NCI-H2196 (cell line): Measurements from ENCODE around the gene PGLYRP2.
"Not testable (repeated sequence)": the region's sequence is repeated elsewhere in the genome, so short reads cannot be mapped to it uniquely, and the experiment has no call there.

Source experiments
- DNase-seq: peaks from one replicate; lab custom pipeline; 2025; ENCODE audit not compliant: unreplicated experiment; lab: John Stamatoyannopoulos, UW

The PGLYRP2 gene

DNA sequence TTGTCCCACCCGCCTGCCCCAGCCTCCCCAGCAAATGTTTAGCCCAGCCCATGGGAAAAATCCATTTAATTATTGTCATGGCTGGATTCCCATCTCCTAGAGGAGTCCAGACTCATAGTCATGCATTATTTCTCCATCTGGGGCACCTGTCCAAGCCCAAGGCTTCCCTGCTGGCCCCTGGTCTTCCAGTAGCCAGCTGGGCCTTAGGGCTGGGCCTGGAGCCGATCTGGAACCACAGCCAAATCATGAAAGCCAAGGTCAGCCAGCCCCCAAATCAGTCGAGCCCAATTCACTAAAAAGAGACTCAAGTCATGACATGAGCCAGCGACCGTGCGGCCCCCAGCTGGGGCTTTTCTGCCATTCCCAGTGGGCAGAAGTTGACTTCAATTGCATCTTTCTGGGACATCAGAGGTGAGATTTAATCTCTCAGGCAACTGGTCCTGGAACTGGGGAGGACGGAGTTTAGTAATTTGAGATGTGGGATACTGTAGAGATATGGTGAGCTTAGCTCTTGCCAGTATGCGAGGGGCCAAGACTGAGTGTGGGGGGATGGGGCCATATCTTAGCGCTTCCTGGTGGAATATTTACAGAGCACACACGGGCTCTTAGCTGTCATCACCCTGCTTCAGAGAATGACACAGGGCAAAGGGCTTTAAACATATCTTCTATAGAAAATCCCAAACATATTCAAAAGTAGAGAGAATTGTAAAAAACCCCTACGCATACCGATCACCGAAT, 9.4 kb upstream of the PGLYRP2 start:
- DNase-seq: no peak

DNA sequence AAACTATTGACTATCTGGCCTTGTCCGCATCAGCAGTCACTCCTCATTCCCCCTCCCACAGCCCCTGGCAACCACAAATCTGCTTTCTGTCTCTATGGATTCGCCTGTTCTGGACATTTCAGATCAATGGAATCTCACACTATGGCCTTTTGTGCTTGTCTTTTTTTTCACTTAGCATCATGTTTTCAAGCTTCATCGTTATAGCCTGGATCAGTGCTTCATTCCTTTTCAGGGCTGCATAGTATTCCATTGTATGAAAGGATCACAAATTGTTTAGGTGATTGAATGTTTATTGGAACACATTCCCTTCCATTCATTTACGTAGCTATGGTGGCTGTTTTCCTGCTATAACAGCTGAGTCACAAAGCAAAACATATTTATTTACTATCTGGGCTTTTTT, 7.7 kb upstream of the PGLYRP2 start:
- no peak for DNase-seq

DNA sequence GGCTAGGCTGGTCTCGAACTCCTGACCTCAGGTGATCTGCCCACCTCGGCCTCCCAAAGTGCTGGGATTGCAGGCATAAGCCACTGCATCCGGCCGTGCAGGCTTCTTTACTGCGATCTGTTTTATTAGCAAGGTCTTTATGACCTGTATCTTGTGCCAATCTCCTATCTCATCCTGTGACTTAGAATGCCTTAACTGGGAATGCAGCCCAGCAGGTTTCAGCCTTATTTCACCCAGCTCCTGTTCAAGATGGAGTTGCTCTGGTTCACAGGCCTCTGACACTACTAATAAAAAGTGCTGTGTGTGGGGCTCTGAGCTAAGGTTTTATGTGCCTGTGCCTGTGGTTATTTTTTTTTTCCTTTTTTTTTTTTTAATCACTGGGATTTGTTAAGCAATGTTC, 6.5 kb upstream of the PGLYRP2 start:
- DNase-seq: not testable (repeated sequence)

DNA sequence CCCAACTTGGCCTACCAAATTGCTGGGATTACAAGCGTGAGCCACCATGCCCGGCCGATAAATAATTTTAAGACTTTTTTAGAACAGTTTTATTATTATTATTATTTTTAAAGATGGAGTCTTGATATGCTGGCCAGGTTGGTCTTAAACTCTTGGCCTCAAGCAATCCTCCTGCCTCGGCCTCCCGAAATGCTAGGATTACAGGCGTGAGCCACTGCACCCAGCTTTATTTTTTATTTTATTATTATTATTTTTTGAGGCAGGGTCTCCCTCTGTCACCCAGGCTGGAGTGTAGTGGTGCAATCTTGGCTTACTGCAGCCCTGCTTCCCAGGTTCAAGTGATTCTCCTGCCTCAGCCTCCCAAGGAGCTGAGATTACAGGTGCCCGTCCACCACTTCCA, 1.7 kb upstream of the PGLYRP2 start:
- DNase-seq: not testable (repeated sequence)

DNA sequence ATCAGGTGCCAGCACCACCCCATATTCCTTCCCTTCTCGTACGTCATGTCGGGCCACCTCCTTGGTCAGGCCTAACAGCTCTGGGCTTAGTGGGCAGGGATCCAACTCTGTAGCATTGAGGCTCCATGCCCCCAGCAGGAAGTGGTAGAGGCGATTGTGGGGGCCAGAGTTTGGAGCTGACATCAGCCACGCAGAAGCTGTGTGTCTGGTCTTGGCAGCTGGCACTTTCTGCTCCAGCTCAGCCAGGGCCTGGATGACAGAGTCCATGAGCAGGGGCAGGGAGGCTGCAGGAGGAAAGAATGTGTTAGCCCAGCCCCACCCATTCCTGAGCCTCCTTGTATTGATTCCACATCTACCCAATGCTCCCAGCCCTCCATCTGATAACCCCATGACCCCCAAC, 3.0 kb downstream of the PGLYRP2 start:
- DNase-seq: no peak

DNA sequence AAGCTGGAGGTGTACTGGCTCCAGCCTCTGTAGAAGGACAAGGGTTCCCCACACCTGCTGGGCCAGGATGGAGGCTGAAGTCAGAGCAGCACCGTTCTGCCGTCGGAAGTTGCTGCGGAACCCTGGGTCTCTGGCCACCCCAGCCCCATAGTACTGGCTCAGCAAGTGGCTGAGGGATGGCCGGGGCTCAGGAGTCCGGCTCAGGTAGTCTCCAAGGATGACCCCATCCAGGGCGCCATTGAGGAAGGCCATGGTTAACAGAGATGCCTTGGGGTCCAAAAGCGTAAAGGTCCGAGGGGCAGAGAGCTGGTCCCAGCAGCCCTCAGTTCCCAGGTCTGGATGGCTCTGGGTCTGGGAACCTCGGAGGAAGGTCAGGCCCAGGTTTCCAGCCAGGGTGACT, 3.7 kb downstream of the PGLYRP2 start:
- DNase-seq: no peak

DNA sequence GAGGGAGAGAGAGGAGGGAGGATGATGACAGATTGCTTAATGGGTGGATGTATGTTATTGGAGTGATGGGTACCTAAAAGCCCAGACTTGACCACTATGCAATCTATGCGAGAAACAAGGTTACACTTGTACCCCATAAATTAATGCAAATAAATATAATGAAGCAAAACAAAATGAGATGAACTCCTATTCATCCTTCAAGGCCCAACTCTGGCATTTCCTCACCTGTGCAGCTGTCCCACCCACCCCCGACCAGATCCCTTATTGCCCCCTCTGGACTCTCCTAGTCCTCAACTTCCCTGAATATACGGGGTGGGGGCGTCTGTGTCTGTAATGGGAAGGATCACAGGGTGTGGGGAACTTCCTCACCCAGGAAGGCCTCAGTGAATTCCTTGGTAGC, 4.1 kb downstream of the PGLYRP2 start:
- DNase-seq: no peak

DNA sequence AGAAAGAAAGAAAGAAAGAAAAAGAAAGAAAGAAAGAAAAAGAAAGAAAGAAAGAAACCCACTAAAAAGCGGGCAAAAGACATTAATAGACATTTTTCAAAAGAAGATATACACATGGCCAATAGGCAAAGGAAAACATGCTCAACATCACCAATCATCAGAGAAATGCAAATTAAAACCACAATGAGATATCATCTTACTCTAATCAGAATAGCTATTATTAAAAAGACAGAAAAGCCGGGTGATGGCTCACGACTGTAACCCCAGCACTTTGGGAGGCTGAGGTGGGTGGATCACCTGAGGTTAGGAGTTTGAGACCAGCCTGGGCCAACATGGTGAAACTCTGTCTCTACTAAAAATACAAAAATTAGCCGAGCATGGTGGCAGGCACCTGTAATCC, 5.5 kb downstream of the PGLYRP2 start:
- DNase-seq: not testable (repeated sequence)

DNA sequence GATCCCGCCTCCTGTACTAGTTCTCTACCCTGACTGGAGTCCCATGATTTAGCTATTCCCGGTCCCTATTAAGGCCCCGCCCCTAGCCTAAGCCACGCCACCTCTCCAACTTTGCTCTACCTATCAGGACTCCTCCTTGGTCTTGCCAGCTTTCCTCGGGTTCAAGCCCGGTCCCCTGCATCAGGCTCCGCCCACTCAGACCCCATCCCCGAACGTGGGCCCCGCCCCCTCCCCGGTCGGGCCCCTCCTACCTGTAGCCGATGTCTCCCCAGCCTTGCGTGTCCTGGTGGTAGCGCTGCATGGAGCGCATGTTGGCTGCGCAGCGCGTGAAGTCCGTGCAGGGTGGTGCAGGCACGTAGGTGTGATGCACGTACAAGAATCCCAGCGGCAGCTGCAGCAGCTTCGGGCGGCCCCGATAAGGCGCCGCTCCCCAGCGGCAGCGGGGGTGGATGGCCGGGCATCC, 7.6 kb downstream of the PGLYRP2 start:
- no peak for DNase-seq

DNA sequence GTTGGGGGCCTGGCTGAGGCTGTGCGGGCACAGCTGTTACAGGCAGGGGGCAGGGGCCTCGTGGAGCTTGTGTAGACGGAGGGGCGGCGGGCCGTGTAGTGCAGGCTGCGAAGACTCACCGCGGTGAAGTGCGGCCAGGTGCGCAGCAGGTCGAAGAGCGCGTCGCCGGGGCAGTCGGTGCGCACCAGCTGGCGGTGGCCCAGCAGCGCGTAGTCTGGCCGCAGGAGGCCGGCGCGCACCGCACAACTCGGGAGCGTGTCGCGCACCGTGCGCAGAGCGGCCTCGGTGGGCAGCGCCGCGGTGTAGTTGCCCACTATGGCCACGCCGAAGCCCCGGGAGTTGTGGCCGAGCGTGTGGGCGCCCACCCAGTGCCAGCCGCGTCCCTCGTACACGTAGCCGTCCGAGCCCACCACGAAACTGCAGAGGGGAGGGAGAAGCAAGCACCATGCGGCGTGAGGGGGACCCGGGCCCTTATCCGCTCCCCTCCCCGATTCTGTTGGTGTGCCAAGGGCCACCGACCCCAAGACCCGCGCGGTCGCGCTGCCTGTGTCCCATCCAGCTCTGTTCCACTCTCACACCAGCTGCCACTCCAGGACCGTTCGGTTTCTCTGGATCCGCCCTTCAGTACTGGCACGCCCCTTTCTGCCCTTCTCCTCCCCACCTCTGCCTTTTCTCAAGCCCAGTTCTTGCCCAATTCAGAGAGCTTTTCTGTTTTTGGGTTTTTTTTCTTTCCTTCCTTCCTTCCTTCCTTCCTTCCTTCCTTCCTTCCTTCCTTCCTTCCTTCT, 9.6 kb downstream of the PGLYRP2 start:
- no peak for DNase-seq

DNA sequence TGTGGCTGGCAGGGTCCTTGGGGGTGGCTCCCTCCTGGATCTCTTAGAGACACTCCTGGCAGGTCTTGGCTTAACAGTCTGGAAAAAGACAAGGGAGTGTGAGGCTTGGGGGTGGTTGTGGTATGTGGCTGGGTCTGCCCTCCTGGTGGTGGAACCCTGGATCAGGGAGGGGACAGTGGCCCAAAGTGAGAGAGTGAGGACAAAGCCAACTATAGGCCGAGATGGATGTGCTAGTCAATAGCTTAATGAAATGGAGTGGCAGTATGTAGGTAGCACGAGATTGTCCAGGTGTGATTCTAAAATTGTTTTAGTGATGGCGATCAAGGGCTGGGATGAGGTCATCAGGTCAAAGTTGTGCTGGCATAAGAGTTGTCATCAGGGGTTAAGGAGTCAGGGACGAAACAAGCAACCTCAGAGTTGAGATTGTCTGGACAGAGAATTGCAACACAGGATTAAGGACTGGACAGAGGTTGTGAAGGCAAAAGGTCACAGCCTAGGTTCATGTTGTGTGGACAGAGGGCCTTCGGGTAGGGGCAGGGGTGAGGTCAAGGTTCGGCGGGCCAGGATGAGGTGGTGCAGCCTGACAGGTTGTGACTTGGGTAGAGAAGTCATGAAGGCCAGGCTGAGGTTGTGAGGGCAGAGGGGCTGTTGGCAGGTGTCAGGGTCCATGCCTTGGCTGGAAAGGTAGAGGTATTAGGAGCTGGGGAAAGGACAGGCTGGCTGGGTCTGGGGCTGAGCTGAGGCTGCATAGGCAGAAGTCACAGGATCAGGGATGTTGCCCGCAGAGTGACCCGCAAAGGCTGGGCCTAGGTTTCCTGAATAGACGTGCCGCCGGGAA, 10.4 kb downstream of the PGLYRP2 start:
- no peak for DNase-seq

DNA sequence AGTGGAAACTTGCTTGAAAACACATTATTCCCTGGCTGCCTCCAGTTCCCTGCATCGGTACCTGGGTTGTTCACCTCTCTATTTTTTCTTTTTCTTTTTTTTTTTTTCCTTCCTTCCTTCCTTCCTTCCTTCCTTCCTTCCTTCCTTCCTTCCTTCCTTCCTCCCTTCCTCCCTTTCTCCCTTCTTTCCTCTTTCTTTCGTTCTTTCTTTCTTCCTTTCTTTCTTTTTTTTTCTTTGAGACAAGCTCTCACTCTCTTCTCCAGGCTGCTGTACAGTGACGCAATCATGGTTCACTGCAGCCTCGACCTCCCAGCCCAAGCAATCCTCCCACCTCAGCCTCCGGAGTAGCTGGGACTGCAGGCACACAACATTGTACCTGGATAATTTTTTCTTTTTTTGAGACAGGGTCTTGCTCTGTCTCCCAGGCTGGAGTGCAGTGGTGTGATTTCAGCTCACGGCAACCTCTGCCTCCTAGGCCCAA, 11.5 kb downstream of the PGLYRP2 start:
- DNase-seq: no peak

DNA sequence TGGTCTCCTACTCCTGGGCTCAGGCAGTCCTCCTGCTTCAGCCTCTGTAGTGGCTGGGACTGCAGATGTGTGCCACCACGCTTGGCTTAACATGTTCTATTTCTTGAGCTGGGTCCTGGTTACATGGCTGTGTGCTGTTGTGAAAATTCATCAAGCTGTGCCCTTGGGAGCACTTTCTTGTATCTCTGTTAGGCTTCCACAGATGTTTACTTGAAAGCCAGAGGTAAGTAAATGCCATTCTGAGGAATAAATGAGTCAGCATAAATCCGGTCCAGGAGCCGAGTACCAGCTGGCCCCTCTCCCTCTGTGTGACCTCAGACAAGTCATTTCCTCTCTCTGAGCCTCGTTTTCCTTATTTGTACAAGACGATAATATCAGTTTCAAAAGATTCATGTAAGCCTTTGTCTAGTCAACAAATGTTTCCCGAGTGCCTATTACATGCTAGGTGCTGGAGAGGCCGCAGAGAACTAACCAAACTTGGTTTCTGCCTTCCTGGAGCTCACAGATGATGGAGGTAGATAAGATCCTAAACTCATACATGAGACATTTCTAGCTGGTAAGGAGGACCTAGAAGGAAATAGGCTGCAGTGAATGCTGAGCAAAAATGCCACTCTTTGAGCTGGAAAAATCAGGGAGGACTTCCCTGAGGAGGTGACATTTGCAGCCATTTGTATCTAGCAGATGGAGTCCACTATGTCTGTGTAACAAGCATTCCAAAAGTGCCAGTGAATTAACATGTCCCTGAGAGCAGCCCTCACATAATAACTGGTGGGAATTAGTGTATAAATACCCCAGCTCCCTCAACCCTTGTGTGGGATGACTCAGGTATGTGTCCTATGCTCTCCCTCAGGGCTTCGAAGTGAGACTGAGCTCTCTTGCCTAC, 12.2 kb downstream of the PGLYRP2 start:
- no peak for DNase-seq

DNA sequence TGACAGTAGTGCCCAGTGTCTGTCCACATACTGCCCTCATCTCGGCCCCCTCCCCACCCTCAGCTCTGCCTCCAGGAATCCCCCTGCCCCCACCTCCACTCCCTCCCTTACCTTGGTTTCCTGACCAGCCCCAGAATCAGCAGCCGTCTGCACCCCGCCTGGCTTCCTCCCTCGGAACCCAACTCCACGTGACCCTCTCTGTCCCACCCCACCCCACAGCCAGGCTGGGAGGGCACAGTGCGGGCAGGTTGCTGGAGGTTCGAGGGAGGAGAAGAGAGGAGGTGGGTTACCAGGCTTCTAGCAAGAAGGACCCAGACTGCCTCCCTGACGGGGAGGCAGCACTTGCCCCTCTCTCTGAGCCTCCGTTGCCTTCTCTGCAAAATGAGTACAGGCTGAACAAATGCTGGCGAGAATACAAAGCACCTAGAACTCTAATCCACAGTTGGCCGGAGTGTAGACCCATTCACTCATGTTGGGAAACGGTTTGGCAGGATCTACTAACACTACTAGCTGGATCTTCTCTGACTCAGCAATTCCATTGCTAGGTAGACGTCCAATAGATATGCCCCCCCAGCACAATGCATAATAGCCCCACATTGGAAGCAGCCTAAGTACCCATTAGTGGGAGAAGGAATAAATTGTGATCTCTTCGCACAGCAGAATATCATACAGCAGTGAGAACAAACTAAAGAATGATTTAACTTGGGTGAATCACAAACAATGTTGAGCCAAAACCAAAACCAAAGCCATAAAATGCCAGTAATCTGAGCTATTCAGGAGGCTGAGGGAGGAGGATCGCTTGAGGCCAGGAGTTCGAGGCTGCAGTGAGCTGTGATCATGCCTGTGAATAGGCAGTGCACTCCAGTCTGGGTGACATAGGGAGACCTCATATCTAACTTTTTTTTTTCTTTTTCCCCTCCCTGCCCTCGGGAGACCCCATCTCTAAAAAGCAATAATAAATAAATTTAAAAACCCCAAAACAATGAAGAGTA, 14.6 kb downstream of the PGLYRP2 start, which contains the start of gene RASAL3:
Gene RASAL3 (minus strand): TSS at position 151 of the 992 bp plus-strand sequence. CDS start 186 bp downstream, outside the sequence.
- no peak for DNase-seq

DNA sequence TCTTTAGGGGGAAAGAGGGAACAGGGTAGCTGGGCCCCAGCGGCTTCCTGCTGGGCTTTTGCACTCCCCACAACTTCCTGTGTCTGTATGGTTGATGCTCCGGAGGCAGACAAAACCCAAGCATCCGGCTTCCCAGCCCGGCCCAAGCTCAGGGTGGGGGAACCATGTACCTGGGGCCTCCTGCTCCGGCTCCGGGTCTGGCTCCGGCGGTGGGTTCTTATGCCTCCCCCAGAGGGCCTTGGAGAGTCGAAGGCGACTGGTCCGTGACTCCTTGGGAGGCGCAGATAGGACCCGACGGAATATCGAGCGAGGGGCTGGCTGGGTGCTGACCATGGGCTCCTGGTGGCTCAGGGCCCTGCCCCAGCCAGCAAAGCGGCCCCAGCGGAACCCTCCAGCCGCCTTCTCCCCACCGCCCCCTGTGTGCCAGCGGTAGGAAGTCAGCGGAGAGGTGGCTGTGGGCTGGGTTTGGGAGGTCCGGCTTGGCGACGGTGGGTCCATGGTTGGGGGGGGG, 15.4 kb downstream of the PGLYRP2 start:
- no peak for DNase-seq

DNA sequence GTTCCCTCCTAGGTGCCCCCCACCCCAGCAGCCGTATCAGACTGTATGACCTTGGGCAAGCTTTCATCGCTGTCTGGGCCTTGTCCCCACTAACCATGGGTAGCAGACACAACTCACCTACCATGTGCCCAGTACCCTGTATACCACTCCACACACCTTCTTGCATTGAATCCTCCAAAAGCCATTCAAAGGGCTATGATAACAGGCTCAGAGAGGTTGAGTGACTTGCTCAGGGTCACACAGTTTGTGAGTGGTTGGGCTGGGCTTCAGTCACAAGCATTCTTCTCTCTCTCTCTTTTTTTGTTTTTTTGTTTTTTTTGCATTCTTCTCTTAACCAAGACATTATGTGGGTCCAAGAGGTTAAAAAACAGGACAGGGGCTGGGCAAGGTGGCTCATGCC, 17.6 kb downstream of the PGLYRP2 start:
- DNase-seq: no peak

DNA sequence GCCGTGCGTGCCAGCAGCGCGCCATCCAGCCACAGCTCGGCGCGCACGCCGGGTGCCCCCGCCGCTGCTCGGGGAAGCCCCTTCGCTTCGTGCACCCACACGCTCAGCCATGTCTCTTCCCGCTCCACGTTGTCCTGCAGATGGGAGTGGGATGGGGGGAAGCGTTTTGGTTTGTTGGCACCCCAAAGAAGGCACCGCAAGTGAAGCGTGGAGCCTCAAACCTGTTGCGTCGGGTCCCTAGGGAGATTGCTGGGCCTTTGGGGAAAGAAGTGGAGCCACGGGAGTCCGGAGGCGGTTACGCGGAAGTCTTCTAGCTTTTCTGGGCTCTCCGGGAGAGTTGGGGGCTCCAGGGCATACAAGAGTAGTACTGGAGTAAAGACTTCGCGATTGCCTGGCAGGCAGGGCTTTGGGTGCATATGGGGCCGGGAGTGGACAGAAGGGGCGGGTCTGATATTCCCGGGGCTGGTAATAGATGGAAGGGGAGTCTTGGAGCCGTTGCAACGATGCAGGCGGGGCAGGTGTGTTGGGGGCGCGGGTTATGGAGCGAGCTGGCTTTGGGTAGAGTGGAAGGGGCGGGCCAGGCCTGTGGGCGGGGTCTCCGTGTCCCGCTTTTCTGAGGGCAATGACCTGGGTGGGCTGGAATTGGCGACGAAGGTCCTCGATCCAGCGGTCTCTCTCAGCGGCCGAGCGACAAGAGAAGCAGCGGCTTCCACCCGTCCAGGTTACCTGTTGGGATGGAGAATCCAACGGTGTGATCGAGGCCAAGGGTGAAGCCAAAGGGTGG, 21.4 kb downstream of the PGLYRP2 start:
- DNase-seq: no peak
